GM18909 (cell line): ENCODE data around the gene UBE3C.
A peak's percentile ranks its signal among the peaks of the same experiment; 100 is the strongest.
"Not testable (repeated sequence)": the region's sequence is repeated elsewhere in the genome, so short reads cannot be mapped to it uniquely, and the experiment has no call there.

Experiments
- ATAC-seq: cut with Tn5 transposase; IDR thresholded peaks from one replicate; pipeline ENCODE4 v1.9.1; 2021; ENCODE audit warnings: mild to moderate bottlenecking; ENCODE audit not compliant: unreplicated experiment, poor library complexity

UBE3C gene

DNA sequence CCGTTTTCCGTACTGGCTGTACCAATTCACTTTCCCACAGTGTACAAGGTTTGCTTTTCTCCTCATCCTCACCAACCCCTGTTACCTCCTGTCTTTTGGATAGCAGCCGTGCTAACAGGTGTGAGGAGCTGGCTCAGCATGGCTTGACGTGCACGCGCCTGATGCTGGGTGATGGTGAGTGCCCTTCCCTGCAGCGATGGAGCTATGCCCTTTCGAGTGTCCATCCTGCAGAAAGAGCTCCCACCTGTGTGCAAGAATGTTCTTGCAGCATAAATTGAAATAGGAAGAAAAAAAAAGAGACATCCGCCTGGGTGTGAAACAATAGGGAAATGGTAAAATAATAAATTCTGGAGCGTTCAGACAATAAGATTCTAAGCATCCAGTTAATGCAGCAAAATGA lies 9.5 kb upstream of the UBE3C start:
- ATAC-seq: no peak

DNA sequence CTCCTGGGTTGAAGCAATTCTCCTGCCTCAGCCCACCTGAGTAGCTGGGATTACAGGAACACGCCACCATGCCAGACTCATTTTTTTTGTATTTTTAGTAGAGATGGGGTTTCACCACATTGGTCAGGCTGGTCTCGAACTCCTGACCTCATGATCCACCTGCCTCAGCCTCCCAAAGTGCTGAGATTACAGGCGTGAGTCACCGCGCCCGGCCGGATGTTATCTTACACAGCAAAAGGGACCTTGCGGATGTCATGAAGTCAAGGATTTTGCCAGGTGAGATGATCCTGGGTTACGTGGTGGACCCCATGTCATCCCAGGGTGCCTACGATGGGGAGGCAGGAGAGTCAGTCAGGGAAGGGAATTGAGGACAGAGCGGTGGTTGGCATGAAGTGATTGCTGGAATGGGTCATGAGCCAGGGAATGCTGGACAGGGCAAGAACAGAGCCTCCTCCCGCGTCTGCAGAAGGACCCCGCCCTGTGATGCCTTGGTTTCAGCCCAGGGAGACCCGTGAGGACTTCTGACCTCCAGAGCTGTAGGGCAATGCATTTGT lies 8.7 kb upstream of the UBE3C start:
- ATAC-seq: no peak

DNA sequence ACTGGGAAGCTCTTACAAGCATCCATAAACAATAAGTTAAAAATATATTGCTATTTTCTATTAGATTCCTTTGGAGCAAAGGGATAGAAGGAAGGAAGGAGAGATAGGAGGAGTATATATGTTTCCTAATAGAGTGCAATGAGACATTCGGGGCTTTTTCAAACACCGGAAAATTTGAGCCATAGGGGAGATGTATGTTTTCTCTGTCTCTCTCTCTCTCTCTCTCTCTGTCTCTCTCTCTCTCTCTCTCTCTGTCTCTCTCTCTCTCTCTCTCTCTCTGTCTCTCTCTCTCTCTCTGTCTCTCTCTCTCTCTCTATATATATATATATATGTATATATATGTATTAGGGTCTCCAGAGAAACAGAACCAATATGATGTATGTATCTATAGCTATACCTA lies 7.9 kb upstream of the UBE3C start:
- ATAC-seq: not testable (repeated sequence)

DNA sequence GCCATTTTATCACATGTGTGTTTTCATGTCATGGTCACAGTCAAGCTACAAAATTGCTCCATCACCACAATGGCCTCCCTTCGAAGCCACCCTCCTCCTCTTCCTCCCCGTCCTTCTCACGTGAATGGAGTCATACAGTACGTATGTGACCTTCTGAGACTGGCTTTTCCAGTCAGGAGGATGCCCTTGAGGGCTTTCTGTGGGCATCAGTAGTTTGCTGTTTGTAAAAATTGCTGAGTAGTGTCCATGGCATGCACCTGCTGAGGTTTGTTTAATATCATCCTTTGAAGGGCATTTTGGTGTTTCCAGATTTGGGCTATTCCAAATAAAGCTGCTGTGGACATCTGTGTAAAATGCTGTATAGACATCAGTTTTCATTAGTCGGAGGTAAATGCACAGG lies 5.9 kb upstream of the UBE3C start:
- no peak for ATAC-seq

DNA sequence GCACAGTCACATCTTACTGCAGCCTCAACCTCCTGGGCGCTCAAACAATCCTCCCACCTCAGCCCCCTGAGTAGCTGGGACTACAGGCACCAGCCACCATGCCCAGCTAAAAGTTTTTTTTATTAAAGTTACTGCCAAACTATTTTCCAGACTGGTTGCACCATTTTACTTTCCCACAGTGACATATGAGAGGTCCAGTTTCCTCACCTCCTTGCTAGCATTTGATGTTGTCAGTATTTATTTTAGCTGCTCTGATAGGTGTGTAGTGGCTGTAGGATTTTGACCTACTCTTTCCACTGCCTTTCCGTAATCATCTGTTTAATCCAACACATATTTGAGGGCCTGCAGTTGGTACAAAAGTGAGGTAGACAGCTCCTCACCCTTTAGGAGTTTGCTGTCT lies 5.4 kb upstream of the UBE3C start:
- no peak for ATAC-seq

DNA sequence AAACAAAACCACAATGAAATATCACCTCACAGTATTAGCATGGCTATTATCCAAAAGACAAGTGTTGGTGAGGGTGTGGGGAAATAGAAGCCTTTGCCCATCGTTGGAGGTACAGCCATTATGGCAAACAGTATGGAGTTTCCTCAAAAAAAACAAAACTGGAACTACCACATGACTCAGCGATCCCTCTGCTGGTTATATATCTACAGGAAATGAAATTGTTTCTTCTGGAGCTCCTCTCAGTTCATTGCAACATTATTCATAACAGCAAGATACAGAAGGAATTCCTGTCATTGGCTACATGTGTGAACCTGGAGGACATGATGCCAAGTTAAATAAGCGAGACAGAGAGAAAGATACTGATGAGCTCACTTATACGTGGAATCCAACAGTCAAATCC lies 2.4 kb upstream of the UBE3C start:
- ATAC-seq: no peak

DNA sequence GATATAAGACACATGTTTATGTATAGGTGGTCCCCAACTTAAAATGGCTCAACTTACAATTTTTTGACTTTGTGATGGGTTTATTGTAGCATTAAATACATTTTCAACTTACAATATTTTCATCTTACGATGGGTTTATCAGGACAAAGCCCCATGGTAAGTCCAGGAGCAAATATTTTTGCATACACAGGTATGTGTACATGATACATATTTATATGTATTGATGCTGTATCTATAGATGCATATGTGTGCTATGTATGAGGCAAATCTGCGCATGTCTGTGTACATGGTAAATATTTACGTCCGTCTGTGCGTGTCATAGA lies 664 bp upstream of the UBE3C start:
- ATAC-seq: no peak

DNA sequence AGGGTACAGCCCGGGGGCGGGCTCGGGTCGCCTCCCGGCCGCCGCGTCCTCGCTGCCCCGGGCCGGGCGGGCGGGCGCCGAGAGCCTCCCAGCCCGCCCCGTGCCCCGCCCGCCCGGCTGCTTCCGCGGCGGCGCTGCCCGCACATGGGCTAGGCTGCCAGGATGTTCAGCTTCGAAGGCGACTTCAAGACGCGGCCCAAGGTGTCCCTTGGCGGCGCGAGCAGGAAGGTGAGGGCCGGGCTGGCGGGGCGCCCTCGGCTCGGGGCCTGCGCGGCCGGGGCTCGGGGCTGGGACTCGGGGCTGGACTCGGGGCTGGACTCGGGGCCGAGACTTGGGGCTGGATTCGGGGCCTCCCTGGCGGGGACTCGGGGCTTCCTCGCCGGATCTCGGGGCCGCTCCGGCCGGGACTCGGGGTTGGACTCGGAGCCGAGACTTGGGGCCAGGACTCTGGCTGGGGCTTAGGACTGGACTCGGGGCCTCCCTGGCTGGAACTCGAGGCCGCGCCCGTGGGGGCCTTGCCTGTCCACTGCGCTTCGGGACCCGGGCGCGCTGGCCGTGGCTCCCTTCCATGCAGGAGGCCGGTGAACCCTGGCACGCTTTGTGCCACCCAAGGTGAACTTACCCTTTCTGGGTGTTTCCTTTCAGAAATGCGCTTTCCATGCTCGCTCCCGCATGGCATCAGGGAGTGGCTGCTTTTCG lies 534 bp downstream of the UBE3C start:
- ATAC-seq: peak; percentile 58

DNA sequence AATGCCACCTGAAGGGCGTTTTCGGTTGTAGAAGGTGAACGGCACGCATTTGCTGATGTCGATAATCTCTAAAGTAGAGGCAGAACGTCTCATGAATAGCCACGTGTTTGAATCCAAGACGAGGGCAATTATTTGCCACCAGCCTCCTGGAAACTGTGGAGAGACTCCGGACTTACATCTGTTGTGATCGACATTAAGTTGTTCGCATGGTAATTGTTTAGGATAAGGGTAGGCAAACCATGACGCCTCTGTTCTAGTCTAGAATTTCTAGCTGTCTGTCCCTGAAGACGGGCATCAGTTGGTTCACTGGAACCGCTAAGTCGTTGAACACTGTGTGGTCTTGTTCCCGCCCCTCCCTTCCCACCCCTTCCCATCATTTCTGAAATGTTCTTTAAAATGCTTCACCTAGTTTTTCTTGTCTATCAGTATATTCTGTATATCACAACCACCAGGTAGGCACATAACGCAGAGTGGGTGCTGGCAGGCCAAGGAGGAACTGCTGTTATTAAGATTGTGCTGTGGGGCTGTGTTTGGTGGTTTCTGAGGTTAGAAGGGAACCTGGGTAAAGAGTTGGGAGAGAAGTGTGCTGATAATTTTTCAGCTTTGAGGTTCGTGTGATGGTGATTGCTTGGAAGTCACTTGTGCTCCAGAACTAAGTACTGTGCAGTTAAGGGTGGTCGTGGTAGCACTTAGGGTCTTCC lies 1.2 kb downstream of the UBE3C start:
- no peak for ATAC-seq

DNA sequence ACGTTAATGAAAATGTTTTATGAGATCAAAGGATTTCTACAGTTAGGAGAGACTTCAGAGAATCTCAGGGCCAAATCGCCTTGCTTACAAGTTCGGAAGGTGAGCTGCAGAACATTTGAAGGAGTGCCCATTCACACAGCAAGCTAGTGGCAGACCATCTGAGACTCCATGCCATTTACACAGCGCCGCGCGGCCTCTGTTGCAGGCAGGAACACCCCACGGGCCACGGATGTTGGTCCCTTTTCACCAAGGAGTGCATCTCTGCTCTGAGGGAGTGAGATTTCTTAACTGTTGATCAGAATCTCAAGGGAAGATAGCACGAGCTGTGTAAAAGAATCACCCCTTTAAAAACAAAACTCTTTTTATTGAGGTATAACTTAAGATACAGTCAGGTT lies 1.8 kb downstream of the UBE3C start:
- no peak for ATAC-seq

DNA sequence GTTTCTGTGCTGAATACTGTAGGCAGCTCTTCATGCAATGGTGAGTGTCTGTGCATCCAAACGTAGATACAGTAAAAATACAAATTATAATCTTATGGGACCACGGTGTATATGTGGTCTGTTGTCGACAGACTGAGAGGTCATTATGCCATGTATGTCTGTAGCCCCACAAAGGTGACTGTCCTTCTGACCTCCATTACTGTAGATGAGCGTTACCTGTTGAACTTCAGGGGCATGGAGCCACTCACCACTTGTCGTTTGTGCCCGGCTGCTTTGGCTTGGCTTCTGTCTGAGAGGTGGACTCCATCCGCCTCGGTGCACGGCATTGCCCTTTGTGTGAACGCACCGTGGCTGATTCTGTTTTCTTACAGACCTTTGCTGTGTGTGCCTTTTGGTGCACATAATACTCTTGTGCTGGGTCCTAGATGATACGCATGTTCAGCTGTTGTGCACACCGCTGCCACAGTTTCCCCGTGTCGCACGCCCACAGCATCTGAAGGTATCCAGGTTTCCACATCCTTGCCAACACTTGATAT lies 2.9 kb downstream of the UBE3C start:
- no peak for ATAC-seq

DNA sequence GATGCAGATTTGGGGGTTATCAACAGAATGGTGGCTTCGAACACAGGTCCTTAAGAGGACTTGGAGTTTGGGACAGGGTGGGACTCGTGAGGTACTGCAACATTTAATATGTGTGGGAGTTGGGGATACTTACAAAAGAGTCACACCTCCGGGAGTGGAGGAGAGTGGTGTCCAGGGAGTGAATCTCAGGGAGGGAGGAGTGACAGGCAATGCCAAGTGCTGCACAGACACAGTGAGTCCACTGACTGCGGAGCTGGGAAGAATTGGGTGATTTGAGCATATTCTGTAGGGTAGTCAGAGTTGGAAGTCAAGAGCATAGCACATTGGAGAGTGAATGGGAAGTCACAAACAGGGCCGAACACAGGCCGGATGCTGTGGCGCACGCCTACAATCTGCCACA lies 5.1 kb downstream of the UBE3C start:
- no peak for ATAC-seq

DNA sequence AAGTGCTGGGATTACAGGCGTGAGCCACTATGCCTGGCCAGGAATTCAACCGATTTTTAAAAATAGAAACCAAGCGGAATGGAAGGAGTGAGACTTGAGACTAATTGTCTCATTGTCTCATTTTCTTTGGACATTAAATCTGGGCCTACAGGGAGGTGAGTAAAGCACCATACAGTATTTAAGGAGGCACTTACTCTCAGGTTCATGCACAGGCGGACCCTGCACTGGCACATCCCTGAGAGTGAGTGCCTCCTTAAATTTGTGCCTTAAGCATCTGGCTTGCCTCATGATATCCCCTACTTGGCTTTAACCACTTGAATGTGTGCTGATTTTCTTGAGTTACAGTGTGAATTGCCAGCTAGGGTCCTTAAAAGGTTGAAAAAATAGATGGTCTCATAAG lies 10.6 kb downstream of the UBE3C start:
- ATAC-seq: no peak

DNA sequence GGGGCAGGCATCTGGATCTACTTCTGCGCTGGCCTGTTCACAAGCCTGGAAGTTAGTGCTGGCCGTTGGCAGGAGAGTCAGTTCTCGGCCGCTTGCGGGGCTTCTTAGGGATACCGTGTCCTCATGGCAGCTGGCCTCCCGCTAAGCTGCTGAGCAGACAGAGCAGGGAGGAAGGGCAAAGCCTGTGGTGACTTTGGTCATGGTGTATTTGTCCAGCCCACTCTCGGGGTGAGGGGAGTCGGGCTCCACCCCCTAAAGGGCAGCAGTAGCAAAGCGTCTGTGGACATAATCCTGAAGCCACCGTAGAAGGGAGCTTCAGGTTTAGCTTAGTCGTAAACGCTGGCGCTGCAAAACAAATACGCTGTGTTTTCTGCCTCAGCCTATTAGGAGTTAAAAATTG lies 12.2 kb downstream of the UBE3C start:
- no peak for ATAC-seq

DNA sequence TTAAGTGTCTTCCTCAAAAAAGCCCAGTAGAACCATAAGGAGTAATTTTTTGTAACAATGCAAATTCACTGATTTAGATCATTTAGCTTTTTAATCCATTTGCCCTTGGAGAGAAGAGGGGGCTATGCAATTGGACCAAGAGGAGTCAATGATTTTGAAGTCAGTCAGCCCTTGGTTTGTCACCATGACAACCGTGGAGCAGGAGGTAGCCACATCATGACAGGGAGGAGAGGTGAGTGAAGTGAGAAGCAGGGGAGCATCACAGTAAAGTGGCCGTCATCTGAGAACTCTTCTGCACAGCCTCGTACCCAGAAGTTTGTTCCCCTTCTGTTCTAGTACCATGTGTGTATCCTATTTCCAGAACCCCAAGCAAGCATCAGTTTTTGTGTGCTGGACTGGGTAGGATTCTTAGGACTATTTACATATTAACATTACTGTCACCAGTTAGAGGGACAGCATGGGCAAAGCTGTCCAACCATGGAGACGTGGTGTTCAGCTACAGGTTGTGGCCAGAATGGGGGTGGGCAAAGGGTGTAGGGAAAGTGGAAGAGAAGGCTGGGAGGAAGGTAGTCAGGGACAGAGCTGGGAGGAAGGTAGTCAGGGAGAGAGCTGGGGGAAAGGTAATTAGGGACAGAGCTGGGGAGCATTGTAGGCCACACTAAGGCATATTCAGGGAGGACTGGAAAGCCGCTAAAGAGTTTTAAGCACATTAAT lies 13.1 kb downstream of the UBE3C start:
- ATAC-seq: no peak

DNA sequence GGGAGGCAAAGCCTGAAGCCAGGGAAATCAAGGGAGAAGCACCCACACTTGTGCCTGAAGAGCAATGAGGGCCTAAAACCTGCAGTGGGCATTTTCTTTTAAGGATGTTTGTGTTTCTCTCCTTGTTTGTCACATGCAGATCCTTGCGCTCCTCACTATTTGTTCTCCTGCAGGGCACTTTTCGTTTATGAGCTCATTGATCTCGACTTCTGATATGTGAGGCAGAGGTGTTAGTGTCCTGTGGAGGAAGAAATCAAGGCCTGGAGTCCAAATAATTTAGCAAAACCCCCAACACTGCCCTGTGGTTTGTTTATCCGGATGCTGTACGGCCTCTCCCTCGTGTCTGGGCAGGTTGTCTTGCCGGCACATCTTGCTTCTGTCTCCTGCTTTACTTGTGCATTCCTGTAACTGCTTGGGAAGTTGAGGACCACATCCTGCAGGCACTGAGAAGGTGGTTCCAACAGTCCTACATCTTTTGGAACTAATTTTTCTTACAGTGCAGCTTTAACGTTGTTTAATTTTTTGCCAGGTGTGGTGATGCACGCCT lies 13.7 kb downstream of the UBE3C start:
- no peak for ATAC-seq

DNA sequence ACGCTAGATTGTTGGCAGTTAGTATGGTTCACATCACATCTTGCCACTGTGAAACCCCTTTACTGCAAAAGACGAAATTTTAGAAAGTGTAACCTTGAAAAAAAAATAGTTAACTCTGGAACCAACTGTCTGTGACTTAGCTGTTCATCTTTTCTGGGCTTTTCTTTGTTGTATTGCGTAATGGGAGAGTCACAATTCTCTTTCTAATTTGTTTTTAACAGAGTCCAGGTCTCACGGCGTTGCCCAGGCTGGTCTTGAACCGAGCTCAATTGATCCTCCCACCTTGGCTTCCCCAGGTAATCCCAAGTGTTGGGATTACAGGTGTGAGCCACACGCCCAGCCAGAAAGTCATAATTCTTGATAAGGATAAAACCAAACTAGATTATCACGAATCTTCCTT lies 14.5 kb downstream of the UBE3C start:
- ATAC-seq: no peak

DNA sequence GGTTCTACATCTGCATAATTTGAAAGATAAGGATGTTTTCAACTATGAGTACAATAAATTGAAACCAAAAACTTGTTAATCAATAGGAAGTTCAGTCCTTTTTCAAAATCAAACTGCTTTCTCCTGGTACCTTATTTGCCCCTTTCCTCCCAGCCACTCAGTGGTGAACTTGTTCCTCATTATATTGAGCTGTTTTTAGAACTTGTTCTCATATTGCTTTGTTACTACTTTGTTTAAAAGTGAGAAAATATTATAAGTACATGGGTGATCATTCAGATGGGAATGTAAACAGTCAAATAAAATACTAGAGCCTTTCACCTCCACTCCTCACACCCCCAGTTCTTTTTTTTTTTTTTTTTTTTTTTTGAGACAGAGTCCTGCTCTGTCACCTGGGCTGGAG lies 17.2 kb downstream of the UBE3C start:
- no peak for ATAC-seq

DNA sequence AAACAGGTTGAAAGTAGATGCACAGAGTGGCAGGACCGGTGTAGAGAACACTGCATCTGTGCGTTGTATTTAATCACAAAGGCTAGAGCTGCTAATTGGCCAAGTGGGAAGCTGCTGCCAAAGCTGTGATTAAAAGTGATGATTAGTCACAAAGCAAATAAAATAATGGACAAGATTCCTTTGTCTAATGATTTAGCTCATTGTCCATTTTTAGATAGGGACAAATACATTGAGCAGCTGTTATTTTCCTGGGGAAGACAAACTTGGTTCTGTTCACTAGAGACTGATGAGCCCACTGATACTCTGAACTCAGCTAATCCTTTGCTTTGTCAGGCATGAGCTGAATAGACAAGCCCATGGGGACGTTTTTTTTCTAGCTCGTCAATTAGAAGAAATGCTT lies 19.7 kb downstream of the UBE3C start:
- ATAC-seq: no peak

DNA sequence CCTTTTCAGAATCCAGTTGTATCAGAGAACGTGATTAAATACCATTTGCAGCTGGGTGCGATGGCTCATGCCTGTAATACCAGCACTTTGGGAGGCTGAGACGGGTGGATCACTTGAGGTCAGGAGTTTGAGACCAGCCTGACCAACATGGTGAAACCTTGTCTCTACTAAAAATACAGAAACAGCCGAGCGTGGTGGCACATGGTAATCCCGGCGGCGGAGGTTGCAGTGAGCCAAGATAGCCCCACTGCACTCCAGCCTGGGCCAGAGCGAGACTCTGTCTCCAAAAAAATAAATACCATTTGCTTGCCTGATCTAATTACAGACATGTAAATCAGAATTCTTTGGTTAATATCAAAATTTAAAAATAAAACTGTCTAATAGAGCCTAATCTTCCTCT lies 20.8 kb downstream of the UBE3C start:
- ATAC-seq: not testable (repeated sequence)

DNA sequence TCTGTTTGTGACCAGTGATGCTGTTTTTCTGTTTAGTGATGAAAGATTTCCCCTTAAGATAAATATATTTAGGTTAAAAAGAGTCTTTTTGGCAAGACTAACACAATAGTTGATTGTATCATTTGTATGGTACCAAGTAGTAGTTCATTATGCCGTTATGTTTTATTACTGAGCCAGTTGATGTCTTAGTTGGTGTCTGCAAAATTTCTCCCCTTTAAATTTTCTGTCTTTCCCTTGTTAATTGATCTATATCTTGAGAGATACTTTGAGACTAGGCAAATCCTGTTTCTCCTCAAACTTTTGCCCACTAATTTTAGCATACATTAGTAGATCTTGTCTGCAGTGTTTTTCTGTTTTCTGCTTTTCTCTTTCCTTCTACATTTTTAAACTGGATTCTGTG lies 21.7 kb downstream of the UBE3C start:
- no peak for ATAC-seq
